ENCODE data around the gene UBL3.

The UBL3 gene

GRCh38 chr13:29887030-29887557 lies 36.7 kb upstream of the UBL3 start:
- H3K27ac ChIP-seq: no peak overlapping the region
- TF ChIP-seq, protein P1, sequence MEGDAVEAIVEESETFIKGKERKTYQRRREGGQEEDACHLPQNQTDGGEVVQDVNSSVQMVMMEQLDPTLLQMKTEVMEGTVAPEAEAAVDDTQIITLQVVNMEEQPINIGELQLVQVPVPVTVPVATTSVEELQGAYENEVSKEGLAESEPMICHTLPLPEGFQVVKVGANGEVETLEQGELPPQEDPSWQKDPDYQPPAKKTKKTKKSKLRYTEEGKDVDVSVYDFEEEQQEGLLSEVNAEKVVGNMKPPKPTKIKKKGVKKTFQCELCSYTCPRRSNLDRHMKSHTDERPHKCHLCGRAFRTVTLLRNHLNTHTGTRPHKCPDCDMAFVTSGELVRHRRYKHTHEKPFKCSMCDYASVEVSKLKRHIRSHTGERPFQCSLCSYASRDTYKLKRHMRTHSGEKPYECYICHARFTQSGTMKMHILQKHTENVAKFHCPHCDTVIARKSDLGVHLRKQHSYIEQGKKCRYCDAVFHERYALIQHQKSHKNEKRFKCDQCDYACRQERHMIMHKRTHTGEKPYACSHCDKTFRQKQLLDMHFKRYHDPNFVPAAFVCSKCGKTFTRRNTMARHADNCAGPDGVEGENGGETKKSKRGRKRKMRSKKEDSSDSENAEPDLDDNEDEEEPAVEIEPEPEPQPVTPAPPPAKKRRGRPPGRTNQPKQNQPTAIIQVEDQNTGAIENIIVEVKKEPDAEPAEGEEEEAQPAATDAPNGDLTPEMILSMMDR (conservative IDR thresholded peaks at IDR 0.05): no peak

- no peak overlapping the region for H3K27ac ChIP-seq
Observed at GRCh38 chr13:29886446-29886845, 36.0 kb upstream of the UBL3 start.

DNA sequence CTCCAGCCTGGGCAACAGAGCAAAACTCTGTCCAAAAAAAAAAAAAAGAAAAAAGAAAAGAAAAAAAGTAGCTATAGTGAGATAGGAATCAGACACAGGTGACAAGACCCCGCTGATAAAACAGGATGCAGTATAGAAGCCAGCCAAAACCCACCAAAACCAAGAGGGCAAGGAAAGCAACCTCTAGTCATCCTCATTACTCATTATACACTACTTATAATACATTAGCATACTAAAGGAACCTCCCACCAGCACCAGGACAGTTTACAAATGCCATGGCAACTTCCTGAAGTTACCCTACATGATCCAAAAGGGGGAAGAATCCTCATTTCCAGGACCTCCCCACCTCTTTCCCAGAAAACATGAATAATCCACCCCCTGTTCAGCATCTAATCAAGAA lies 35.6 kb upstream of the UBL3 start:
- TF ChIP-seq, protein P1 (conservative IDR thresholded peaks at IDR 0.05): no peak
- H3K27ac ChIP-seq: no peak overlapping the region

More at GRCh38 chr13:29886446-29886845, 36.0 kb upstream of the UBL3 start:
- TF ChIP-seq, protein P1 (conservative IDR thresholded peaks at IDR 0.05): no peak

- H3K27ac ChIP-seq: no peak overlapping the region
- TF ChIP-seq, protein P1 (conservative IDR thresholded peaks at IDR 0.05): no peak
Observed at GRCh38 chr13:29884671-29885430, 34.4 kb upstream of the UBL3 start.

DNA sequence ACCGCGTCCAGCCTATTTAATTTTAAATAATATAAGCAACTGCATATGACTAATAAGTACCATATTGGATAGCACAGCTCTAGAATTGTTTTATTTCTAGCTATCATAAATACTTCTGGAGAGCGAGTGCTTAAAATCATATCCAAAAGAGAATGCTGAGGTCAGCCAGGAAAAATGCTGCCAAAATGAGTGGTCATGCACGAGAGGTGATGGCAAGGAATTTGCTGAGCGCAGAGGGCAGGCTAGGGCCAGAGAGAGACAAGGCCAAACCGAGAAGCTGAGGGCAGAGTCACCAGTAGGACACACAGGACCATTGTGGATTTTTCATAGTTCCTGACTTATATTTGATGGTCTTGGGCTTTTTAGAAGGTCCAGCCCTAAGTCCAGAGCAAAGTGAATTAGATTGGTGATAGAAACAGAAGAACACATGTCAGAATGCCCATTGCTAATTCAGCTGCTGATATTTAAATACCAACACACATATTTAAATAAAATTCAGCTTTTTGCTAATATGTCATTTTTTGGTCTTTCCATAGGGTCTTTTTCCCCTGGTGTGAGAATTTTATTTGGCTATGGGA lies 33.6 kb upstream of the UBL3 start:
- TF ChIP-seq, protein P1 (conservative IDR thresholded peaks at IDR 0.05): no peak
- no peak overlapping the region for H3K27ac ChIP-seq

- H3K27ac ChIP-seq: peak overlapping the region; percentile 20; the same call in 1 of the 2 replicates
- TF ChIP-seq, protein P1 (conservative IDR thresholded peaks at IDR 0.05): no peak
Observed at GRCh38 chr13:29882076-29882475, 31.7 kb upstream of the UBL3 start.

DNA sequence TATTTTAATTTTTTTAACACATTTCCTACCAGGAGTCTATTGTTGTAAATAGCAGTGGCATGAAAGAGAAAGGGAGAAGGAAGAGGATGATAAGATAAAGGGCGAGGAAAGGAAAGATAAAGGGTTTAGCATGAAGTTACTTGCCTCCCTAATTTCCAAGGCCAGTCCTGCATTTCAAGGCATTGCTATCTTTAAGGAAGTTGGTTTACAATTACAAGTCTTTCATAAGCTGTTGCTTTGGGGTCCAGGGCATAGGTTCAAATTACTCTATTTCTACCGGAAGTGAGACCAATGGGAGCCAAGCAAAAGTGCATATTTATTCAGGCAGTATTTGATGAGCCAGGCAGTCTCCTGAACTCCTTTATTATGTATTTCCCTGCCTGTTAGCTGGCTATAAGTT lies 27.7 kb upstream of the UBL3 start:
- no peak overlapping the region for H3K27ac ChIP-seq
- TF ChIP-seq, protein P1 (conservative IDR thresholded peaks at IDR 0.05): no peak
